Ecto neural progenitor cell (in vitro differentiated cells): ENCODE measurements around the gene ZMIZ1.
"Not testable (repeated sequence)": the region's sequence is repeated elsewhere in the genome, so short reads cannot be mapped to it uniquely, and the experiment has no call there.

Source experiments
- DNase-seq: peaks from one replicate; pipeline ENCODE4 v3.0.0-alpha.2; 2018; ENCODE audit warnings: low spot score

The ZMIZ1 gene

GRCh38 chr10:79323602-79324001, 254.8 kb downstream of the ZMIZ1 start:
- DNase-seq: no peak

- DNase-seq: no peak
Observed at GRCh38 chr10:79324032-79324695, 255.4 kb downstream of the ZMIZ1 start.

- DNase-seq: no peak
Observed at GRCh38 chr10:79326361-79327089, 257.8 kb downstream of the ZMIZ1 start.

- DNase-seq: no peak
Observed at GRCh38 chr10:79327090-79327457, 258.3 kb downstream of the ZMIZ1 start.

GRCh38 chr10:79328147-79328701, 259.5 kb downstream of the ZMIZ1 start:
- DNase-seq: no peak

GRCh38 chr10:79328737-79329504, 260.2 kb downstream of the ZMIZ1 start:
- DNase-seq: no peak

- DNase-seq: no peak
Observed at GRCh38 chr10:79329529-79329928, 260.8 kb downstream of the ZMIZ1 start.

GRCh38 chr10:79331226-79331625, 262.5 kb downstream of the ZMIZ1 start:
- no peak for DNase-seq

- no peak for DNase-seq
Observed at GRCh38 chr10:79331709-79332108, 262.9 kb downstream of the ZMIZ1 start.

GRCh38 chr10:79332610-79333315, 264.0 kb downstream of the ZMIZ1 start:
- not testable (repeated sequence) for DNase-seq

- DNase-seq: no peak
Observed at GRCh38 chr10:79333513-79333912, 264.7 kb downstream of the ZMIZ1 start.

- no peak for DNase-seq
Observed at GRCh38 chr10:79334573-79334972, 265.8 kb downstream of the ZMIZ1 start.

- DNase-seq: no peak
Observed at GRCh38 chr10:79335094-79335469, 266.3 kb downstream of the ZMIZ1 start.

- DNase-seq: no peak
Observed at GRCh38 chr10:79335470-79336235, 266.9 kb downstream of the ZMIZ1 start.

- no peak for DNase-seq
Observed at GRCh38 chr10:79336276-79336675, 267.5 kb downstream of the ZMIZ1 start.

- no peak for DNase-seq
Observed at GRCh38 chr10:79336739-79337138, 268.0 kb downstream of the ZMIZ1 start.

- DNase-seq: not testable (repeated sequence)
Observed at GRCh38 chr10:79337783-79338469, 269.2 kb downstream of the ZMIZ1 start.

GRCh38 chr10:79339266-79339665, 270.5 kb downstream of the ZMIZ1 start:
- DNase-seq: no peak

- DNase-seq: no peak
Observed at GRCh38 chr10:79340646-79341244, 272.0 kb downstream of the ZMIZ1 start.

- DNase-seq: no peak
Observed at GRCh38 chr10:79342295-79342761, 273.6 kb downstream of the ZMIZ1 start.
